Activated naive CD4-positive, alpha-beta T cell treated with Interleukin-2 at 50 U/mL for 16 hours (primary cell): ENCODE measurements around the gene ADCYAP1R1.

Experiments
- DNase-seq: peaks from one replicate; pipeline ENCODE4 v3.0.0-alpha.2; 2020

The ADCYAP1R1 gene

GRCh38 chr7:31051598-31052486 lies at the start of gene ADCYAP1R1:
Gene ADCYAP1R1 (plus strand): TSS chr7:31052308. CDS start chr7:31063265, 10,957 bp downstream.
- DNase-seq, result no peak

- no peak for DNase-seq
These were observed 49.0 kb upstream of the ADCYAP1R1 start for GRCh38 chr7:31003097-31003496.

- DNase-seq, result no peak
These were observed 48.4 kb upstream of the ADCYAP1R1 start for GRCh38 chr7:31003721-31004120.

GRCh38 chr7:31004393-31004792 lies 47.7 kb upstream of the ADCYAP1R1 start:
- no peak for DNase-seq

GRCh38 chr7:31006857-31007256 lies 45.3 kb upstream of the ADCYAP1R1 start:
- no peak for DNase-seq

GRCh38 chr7:31007634-31008033 lies 44.5 kb upstream of the ADCYAP1R1 start:
- no peak for DNase-seq

- no peak for DNase-seq
These were observed 37.3 kb upstream of the ADCYAP1R1 start for GRCh38 chr7:31014826-31015225.

GRCh38 chr7:31017032-31017675 lies 35.0 kb upstream of the ADCYAP1R1 start:
- no peak for DNase-seq

GRCh38 chr7:31017721-31018120 lies 34.4 kb upstream of the ADCYAP1R1 start:
- no peak for DNase-seq

GRCh38 chr7:31019509-31019908 lies 32.6 kb upstream of the ADCYAP1R1 start:
- no peak for DNase-seq

- DNase-seq, result no peak
These were observed 31.9 kb upstream of the ADCYAP1R1 start for GRCh38 chr7:31020161-31020560.

GRCh38 chr7:31020652-31021051 lies 31.5 kb upstream of the ADCYAP1R1 start:
- DNase-seq, result no peak

- no peak for DNase-seq
These were observed 30.0 kb upstream of the ADCYAP1R1 start for GRCh38 chr7:31022117-31022516.

GRCh38 chr7:31022726-31023125 lies 29.4 kb upstream of the ADCYAP1R1 start:
- no peak for DNase-seq

GRCh38 chr7:31023877-31024276 lies 28.2 kb upstream of the ADCYAP1R1 start:
- DNase-seq, result no peak

GRCh38 chr7:31027161-31027965 lies 24.7 kb upstream of the ADCYAP1R1 start:
- DNase-seq, result no peak

GRCh38 chr7:31028006-31028405 lies 24.1 kb upstream of the ADCYAP1R1 start:
- DNase-seq, result no peak

- no peak for DNase-seq
These were observed 23.6 kb upstream of the ADCYAP1R1 start for GRCh38 chr7:31028417-31028992.

- no peak for DNase-seq
These were observed 22.7 kb upstream of the ADCYAP1R1 start for GRCh38 chr7:31029251-31030042.

- no peak for DNase-seq
These were observed 18.3 kb upstream of the ADCYAP1R1 start for GRCh38 chr7:31033674-31034300.

- DNase-seq, result no peak
These were observed 15.2 kb upstream of the ADCYAP1R1 start for GRCh38 chr7:31036924-31037323.

- DNase-seq, result no peak
These were observed 9.0 kb upstream of the ADCYAP1R1 start for GRCh38 chr7:31043051-31043471.
